ENCODE results near the gene CLBA1.

Gene CLBA1

DNA sequence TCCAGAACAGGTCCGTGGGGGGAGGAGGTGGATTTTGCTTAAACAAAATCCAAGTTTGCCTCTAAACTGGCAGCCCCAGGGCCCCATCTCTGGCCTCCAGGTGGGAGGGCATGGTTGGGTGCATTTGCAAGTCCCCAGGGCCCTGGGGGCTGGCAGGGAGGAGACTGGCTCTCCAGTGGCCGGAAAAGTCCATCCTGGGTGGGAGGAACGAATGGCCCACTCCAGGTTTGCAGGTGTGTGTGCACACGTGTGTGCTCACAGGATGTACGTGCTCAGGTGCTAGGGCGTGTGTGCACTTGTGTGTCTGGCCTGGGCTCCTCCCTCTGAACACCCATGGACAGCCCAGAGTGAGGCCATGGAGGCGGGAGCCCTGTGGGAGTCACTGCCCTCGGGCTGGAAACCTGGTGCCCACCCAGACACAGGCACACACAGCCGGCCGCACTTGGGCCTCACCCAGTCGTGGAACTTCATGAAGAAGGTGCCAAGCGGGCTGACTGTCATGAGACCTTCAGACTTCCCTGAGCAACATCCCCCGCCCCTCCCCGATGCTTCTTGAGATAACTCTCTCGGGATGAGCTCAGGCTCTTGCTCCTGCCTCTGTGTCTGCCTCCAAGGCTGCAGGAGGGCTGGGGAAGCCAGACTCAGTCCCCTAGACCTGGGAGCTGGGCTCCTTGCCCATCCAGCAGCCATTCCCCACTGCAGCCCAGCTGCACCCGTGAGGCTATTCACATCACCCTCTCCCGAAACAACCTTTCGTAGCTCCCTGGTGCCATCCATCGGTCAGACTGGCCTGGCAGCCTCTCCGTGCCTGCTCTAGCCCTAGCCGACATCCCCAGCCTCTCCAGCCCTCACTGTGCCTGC lies 16.8 kb upstream of the CLBA1 start:
- DNase-seq (ENCODE audit: low spot score): no peak

DNA sequence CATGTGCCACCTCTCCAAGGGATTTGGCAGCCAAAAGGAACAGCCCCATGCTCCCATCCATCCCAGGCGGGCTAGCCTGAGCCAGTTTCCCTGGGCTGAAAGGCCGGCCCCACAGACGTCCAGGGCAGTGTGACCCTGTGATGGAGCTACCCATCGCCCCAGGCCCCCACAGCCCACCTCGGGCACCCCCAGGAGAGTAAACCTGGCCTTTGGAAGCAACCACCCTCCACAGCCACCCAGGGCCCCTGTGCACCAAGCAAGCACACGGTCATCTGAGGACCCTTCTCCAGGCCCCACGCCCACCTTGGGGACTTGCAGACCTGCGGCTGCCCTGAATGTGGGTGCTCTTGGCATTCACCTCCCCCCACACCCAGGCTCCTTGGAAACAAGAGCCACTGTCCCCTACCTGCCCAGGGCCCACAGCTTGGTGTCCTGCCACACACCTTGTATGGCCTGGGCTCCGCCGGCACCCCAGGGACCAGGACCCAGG lies 15.8 kb upstream of the CLBA1 start:
- no peak for DNase-seq (ENCODE audit: low spot score)

DNA sequence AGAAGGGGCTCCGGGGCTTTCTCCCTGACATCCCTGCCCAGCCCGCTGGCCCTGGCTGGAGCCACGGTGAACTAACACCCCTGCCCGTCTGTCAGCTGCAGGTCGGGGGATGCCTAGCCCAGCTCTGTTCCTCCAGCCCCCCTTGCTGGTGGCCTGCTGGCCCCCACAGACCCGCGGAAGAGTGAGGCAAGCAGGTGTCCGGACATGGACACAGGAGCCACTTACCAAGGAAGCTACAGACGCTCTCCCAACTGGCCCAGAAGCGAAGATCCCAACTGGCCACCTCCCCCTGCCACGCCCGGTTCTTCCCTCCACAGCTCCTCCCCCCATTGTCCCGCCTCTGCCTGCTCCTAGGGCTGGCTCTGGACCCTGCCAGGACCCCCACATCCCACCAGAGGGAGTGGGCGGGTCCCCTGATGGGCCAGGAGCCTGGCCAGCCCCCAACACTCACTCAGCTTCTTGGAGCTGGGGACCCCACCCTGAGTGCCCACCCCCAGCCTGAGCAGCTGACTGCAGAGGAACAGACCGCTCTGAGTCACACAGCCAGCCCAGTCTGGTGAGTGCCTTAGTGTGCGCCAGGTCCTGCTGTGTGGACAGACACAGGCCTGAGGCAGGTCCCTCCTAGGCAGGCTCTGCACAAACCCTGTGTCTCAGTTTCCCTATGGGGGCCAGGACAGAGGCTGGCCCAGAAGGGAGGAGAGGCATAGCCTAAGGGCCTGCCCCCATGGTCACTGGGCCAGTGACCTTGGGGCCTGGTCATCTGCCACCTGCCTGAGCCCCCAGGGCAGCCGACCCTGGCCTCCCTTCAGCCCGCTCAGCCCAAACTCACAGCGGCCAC lies 15.1 kb upstream of the CLBA1 start:
- DNase-seq (ENCODE audit: low spot score): no peak

DNA sequence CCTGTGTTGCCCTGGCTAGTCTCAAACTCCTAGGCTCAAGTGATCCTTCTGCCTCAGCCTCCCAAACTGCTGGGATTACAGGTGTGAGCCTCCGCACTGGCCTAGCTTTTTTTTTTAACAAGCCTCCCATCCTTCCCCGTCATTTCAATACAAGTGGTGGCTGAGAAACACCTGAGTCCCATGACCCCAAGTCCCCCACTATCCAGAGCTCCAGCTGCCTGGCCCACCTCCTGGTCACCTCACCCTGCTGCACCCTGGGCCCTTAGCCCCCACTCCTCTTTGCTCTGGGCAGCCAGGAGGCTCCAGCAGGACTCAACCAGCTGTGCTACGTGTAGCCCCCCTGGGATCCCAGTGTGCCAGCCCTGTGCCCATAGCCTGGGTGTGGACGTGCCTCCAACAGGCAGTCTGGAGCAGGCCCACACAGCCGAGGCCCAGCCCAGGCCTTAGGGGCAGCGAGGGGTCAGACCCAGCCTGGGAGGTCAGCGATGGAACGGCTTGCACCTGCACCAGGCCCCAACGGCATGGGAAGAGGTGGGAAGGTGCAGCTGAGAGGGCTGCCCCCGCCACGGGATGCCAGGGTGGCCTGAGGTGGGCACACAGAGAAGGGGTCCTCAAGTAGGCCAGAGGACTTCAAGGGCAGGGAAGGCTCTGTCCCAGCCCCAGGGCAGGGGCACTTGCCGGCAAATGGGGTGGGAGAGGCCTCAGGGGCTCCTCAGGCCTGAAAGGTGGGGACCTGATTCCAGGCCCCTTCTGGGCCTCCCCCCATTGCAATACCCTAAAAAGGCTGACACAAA lies 13.9 kb upstream of the CLBA1 start:
- DNase-seq (ENCODE audit: low spot score): no peak

DNA sequence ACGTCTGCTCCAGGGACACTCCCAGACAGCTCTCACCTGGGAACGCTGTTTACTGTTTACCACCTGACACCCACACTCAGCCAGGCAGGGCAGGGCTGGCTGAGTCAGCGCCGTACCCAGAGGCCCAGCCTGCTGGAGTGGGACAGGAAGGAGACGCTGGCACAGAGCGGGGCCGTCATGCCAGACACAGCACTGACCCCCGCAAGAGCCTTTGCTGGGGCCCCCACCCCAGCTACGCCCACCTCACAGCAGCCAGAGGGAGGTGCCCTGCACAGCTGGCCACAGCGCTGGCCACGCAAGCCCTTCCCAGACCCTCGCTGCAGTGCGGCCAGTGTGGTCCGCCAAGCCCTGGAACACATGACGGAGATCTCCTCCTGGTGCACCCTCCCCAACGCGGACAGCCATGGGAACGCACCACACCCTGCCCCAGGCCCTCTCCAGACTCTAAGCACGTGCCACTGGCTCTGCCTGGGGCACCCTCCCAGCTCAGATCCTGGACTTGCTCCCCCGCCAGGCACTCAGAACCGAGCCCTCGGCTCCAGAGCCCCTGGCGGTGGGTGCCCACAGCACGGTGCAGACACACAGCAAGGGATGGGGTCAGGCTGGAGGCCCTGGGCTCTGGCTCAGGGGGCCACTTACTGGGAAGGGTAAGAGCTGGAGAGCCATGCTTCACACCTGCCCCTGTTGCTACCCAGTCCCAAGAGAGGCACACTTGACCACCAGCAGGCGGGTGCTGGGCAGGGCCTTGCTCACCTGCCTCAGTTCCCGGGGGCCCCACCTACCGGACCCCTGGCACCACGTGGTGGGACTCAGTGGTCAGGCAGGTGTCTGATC lies 13.1 kb upstream of the CLBA1 start:
- no peak for DNase-seq (ENCODE audit: low spot score)

DNA sequence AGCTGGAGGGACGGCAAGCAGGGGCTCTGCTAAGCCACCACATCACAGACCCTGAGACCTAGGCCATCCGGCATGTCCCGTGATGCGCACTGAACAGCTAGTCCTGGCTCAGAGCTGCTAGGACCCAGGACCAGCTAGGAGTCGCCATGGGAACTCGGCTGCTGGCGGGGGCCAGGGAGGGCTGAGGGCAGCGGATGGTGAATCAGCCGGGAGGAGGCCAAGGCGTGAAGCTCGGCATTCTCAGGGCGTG lies 12.5 kb upstream of the CLBA1 start:
- no peak for DNase-seq (ENCODE audit: low spot score)

DNA sequence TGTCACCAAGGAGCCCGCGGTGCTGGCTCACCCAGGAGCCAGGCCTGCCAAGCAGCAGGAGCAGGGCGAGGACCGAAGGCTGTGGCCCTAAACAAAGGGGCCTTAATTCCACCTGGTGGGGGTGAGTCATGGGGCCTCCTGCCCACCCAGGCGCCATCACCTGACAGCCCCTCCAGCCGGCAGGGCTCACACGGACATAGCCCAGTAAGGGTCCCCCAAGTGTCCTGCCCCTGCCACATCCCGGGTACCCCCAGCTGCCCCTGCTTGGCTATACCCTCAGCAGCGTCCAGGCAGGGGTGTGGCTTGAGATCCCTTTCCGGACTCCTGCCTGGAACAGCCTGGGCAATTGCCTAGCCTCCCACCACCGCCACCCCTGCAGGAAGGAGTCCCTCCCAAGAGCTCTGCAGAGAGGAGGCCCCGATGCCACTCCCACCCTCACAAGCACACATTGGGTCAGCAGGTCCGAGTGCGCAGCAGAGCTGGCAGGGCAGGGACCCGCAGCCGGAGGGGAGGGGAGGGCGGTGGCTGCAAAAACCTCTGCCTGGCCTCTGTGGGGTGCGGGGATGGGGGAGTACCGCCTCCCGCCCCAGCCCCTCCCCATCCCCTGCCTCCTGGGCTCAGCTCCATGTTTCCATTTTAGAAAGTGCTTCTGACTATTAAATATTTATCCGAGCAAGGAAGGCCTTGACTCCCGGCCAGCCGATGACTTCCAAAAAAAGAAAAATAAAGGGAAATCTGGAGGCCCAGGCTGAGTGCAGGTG lies 12.0 kb upstream of the CLBA1 start:
- no peak for DNase-seq (ENCODE audit: low spot score)

DNA sequence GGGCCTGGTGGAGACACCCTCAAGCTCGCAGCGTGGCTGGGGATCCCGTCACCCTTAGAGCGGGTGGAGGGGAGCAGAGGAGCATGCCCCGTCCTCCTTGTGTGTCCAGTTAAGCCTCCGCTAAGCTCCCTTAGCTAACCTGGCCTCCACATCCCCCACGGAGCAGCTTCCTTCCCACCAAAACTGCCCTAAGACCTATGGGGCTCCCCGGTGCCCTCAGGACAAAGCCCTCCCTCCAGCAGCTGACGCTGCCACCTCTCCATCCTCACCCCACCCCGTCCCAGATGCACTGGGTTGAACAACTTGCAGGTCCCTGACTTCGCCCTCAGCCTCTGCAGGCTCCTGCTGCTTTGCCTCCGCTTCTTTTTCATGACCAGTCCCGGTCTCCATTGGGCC lies 11.4 kb upstream of the CLBA1 start:
- no peak for DNase-seq (ENCODE audit: low spot score)

DNA sequence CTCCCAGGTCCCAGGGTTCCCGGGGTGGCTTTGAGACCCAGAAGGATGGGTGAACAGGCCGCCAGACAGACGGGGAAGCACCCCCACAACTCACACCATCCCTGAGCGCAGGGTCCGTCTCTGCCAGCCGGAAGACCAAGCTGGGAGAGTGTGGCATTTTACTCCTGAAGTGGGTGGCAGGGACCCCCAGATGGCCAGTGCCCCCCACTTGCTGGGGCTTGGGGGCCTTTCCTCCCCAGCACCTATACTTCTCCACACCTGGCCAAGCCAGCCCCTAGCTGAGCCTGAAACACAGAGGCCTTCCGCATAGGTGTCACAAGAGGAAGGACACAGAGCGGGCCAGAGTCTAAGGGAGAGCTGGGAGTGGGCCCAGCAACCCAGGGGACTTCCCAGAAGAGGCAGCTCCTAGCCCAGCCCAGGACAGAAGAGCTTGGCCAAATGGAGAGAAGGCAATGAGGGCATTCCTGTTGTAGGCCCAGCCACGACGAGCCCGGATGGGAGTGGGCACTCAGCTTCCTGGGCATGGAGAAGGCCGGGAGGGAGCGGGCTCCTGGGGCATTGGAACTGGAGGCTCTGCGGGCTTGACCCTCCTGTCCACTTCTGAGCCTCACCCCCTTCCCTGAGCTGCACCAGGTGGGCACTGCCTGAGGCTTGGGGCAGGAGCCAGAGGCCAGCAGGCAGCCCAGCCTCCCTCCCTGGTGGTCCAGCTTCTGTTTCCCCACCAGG lies 10.8 kb upstream of the CLBA1 start:
- DNase-seq (ENCODE audit: low spot score): no peak

DNA sequence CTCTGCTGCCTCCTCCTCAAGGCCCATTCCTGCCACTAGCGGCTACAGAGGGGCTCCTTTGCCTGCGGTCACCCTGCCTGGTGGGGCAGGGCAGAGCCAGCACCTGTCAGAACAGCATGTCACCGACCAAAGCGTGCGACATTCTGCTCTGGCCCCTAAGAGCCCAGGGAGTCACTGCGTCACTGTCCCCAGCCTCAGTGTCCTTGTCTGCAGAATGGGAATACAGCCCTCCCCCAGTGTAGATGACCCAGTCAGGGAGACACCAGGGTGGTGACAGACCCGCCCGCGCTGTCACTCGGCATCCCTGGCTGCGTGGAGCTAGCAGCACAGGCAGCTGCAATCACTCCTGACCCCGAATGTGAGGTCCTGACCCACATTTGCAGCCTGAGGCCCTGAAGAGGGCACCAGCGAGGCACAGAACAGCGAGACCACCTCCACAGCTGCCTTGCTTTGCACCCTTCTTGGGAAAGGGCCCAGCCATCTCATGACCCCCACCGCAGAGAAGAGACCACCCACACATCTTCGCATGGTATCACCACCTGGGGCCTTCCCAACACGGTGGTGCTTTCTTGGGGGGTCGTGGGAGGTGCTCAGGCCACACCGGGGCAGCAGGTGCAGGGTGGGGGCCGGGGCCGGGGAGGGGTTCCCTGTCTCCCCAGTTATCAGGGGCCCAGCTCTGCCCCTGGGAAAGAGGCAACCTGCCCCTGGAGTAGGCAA lies 9.9 kb upstream of the CLBA1 start:
- no peak for DNase-seq (ENCODE audit: low spot score)

DNA sequence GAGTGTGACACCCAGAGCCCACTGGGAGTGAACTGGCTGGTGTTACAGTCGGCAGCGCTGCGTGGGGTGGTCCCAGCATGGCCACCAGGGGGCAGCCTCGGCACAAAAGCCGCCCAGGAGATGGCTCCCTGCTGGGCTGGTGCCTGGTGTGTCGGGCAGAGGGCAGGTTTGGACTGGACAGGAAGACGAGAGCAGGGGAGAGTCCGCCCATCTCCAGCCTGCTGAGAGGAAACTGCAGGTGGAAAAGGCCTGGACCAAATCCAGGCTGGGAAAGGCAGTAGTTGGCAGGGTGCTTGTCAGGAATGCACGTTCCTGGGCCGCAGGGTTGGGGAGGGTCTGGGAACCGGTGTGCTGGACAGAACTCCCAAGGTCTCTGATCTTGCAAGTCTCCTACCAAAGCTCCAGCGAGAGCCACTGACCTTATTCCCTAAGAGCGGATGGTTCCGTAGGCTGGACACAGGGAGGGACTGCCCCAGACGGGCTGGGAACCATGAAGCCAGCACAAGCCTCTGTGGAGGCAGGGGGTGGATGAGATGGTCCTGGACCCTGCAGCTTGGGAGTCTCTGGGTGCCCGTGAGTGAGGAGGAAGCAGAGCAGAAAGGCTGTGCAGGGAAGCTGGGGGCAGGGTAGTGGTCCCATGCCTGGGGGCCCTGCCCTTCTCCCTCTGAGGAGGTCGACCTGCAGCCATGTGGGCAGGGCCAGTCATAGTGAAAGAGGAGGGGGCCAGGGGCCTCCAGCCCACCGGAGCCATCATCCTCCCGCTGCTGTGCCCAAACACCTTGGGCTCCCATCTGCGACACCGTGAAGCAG lies 9.2 kb upstream of the CLBA1 start:
- peak; percentile 52 for DNase-seq (ENCODE audit: low spot score)

DNA sequence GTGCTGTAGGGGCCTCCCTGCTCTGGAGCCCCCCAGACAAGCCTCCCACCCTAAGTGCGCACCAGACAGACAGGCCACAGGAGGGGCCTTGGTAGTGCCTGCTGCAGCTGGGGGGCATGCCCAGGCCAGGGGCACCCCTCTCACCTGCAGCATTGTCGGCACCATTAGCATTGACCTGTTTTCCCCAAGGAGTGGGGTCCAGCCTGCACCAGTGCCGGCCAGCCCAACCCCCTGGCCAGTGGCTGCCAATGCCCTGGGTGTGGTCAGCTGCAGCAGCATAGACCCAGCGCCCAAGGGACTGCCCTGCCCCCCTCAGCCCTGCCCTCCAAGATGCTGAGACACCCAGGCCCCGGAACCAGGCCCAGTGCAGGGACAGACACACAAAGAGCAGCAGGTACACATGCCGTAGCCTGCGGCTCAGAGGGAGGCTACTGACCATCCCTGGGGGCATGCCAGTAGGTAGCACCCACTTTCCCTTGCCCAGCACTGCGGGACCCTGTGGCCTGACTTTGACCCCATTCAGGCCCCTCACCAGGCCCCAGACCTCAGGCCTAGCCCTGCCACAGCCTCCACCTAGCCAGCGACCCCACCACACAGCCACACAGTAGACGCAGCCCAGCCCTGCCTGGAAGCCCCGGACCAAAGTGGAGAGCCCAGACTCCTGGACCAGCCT lies 8.4 kb upstream of the CLBA1 start:
- no peak for DNase-seq (ENCODE audit: low spot score)

DNA sequence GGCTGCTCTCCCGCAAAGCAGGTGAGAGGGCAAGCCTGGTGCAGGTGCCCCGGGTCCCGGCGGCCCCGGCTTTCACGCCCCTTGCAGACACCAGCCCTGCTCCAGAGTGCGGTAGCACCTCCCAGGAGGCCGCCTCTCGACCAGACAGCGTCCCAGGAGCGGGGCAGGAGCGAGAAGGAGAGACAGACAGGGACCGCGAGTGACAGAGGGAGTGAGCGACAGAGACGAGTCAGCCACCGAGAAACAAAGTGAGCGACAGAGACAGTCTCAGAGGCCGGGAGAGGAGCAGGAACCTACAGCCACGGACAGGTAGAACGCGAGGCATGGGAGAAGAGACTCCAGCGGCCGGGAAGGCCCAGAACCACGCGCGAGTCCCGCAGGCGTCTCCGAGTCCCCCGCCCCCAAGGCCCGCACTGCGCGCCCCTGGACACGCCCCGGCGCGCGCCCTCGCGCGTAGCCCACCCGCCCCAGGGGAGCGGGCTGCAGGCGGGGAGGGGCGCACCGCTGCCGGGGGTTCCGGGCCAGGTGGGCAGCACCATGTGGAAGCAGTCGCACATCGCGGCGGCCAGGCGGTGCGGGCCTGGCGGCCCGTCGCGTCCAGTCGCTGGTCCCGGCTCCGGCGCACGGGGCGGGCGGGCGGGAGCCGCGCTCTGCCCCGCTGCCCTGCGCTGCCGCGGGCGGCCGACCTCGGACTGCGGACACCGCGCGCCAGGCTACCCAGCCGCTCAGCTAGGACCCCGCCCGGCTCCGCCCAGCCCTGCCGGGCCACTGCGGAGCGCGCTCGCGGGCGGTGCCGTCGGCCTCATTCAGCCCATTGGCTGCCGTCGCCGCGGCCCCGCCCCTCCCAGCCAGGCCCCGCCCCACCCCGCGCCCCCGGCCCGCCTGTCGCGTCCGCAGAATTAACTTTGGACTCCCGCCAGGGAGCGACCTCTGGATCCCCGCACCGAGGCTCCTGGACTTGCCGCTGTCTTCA lies 7.6 kb upstream of the CLBA1 start, which contains the start of gene AHNAK2:
AHNAK2 (minus strand) TSS at position 694 of the 973 bp plus-strand sequence; CDS start at position 557, 137 bp downstream.
- DNase-seq (ENCODE audit: low spot score): no peak

DNA sequence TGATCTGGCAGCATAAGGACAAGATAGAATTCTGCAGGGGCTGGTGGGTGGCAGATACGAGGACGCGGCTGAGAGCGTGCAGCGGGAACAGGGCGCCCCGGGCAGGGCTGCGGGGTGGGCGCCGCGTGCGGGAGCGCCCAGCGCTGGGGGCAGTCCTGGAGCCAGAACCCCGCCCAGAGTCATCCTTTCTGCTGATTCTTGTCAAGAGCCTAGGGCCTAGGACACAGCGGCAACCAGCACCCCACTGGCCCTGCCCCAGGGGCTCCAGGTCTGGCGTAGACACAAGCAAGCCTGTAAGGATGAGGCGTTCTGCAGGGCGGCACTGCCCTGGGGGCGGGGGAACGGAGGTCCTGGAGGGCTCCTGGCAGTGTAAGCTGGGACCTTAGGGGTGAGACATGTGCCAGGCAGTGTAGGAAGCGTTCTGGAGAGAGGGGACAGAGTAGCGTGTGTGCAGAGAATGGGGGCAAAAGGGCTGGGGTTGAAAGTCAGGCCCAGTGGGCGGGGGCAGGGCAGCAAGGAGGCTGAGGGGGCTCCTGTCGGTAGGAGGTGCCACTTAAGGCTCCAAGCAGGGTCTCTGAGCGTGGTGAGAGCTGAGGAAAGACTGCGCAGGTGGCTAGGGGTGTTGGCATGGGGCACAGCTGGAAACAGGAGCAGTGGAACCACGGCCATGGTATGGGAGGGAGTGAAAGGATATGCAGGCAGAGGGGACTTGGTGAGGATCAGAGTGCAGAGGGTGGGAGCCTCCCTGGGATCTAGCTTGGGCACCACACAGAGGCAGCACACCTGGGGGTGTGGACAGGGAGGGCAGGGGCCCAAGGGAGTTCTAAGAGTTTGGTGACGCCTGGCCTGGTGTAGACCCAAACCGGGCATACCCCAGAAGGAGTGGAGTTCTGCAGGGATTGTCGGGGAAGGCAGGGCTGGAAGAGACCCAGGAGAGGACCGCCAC lies 6.6 kb upstream of the CLBA1 start:
- DNase-seq (ENCODE audit: low spot score): no peak

DNA sequence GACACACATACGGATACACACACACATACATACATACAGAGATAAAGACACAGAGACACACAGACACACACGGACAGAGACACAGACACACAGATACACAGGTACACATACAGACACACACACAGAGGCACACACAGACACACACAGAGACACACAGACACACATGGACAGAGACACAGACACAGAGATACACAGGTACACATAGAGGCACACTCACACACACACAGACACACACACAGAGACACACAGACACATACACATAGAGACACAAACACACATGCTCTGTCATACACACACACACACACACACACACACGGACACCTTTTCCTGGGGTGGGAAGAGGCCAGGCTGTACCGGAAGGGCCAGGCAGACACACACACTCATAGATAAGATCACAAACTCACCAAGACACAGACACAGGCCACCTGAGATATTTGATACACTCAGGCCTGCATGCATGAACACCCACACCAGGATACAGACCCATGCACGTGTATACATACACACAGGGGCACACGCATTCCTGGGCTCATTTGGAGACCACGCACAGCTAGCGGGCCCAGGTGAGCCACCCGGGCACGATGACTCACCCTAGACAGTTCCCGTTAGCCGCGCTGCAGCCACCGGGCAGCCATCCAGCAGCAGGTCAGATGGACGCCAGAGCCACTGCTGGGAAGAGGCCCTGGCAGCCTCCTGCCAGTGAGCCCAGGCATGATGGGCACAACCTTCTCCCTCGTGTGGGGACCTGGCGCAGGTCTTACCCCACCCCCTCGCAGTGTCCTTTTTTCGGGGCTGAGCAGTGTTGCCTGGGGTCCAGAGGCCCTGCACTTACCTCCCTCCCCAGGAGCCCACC lies 5.6 kb upstream of the CLBA1 start:
- no peak for DNase-seq (ENCODE audit: low spot score)
